Kidney capillary endothelial cell (primary cell): ENCODE results near the gene PSG7.
"Not testable (repeated sequence)": the region's sequence is repeated elsewhere in the genome, so short reads cannot be mapped to it uniquely, and the experiment has no call there.

Experiments used
- DNase-seq: peaks from one replicate; pipeline ENCODE4 v3.0.0-alpha.2; 2018; ENCODE audit warnings: low spot score

PSG7 gene

GRCh38 chr19:42937107-42937506 lies at the start of gene PSG7:
TSS of gene PSG7 (minus strand) at chr19:42937207. CDS start at chr19:42937076, 131 bp downstream.
- DNase-seq, result not testable (repeated sequence)

- no peak for DNase-seq
These were observed 48.6 kb upstream of the PSG7 start for GRCh38 chr19:42985588-42985987.

- not testable (repeated sequence) for DNase-seq
These were observed 45.1 kb upstream of the PSG7 start for GRCh38 chr19:42982111-42982510.

- DNase-seq, result not testable (repeated sequence)
These were observed 34.4 kb upstream of the PSG7 start for GRCh38 chr19:42971451-42971850.

GRCh38 chr19:42965176-42965575 lies 28.2 kb upstream of the PSG7 start:
- no peak for DNase-seq

GRCh38 chr19:42961119-42961518 lies 24.1 kb upstream of the PSG7 start:
- DNase-seq, result no peak

- DNase-seq, result not testable (repeated sequence)
These were observed 15.1 kb upstream of the PSG7 start for GRCh38 chr19:42952126-42952525.

GRCh38 chr19:42951476-42951875 lies 14.5 kb upstream of the PSG7 start:
- not testable (repeated sequence) for DNase-seq

- DNase-seq, result no peak
These were observed 5.3 kb upstream of the PSG7 start for GRCh38 chr19:42942187-42942789.

GRCh38 chr19:42934726-42935125 lies 2.3 kb downstream of the PSG7 start:
- not testable (repeated sequence) for DNase-seq

- peak; percentile 43 for DNase-seq
These were observed 2.8 kb downstream of the PSG7 start for GRCh38 chr19:42934183-42934582.

GRCh38 chr19:42933412-42933811 lies 3.6 kb downstream of the PSG7 start:
- DNase-seq, result not testable (repeated sequence)

GRCh38 chr19:42932485-42933101 lies 4.4 kb downstream of the PSG7 start:
- peak; percentile 56 for DNase-seq

- DNase-seq, result peak; percentile 24
These were observed 6.8 kb downstream of the PSG7 start for GRCh38 chr19:42930214-42930613.

- DNase-seq, result no peak
These were observed 8.1 kb downstream of the PSG7 start for GRCh38 chr19:42928896-42929295.

GRCh38 chr19:42926781-42927180 lies 10.2 kb downstream of the PSG7 start:
- no peak for DNase-seq

- DNase-seq, result peak; percentile 16
These were observed 13.9 kb downstream of the PSG7 start for GRCh38 chr19:42923106-42923505.

- not testable (repeated sequence) for DNase-seq
These were observed 16.0 kb downstream of the PSG7 start for GRCh38 chr19:42920971-42921370.

GRCh38 chr19:42919757-42920079 lies 17.3 kb downstream of the PSG7 start:
- no peak for DNase-seq

GRCh38 chr19:42919070-42919756 lies 17.8 kb downstream of the PSG7 start:
- not testable (repeated sequence) for DNase-seq

GRCh38 chr19:42918377-42919069 lies 18.5 kb downstream of the PSG7 start:
- DNase-seq, result not testable (repeated sequence)

- not testable (repeated sequence) for DNase-seq
These were observed 19.4 kb downstream of the PSG7 start, which contains the start of gene PSG6 for GRCh38 chr19:42917634-42918033. TSS of gene PSG6 (minus strand) at chr19:42917894. CDS start at chr19:42917792, 102 bp downstream.

- DNase-seq, result not testable (repeated sequence)
These were observed 20.1 kb downstream of the PSG7 start for GRCh38 chr19:42916931-42917330.
